Measurements from ENCODE around the gene CDCP1.
A peak's percentile ranks its signal among the peaks of the same experiment; 100 is the strongest.

CDCP1 gene

DNA sequence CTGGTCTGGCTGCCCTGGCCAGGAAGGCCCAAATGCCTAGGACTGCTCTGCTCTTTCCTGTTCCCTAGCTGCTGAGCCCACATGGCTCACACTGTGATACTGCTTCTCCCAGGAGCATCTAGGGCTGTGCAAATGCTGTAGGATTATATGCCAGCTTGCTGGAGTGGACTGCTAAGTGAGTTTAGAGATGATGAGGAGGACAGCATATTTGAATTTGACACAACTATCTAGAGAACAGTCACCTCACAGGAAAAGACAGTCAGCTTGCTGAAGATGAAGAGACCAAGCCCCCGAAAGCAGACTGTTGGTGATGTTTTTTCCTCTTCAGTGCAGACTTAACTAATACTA lies 80.8 kb downstream of the CDCP1 start:
- Histone ChIP-seq H3K36me3 (ENCODE audit: low read depth) (no peaks in the 10 kb centered on the region), H3K4me1 (ENCODE audit: insufficient read depth, poor library complexity, severe bottlenecking) (peaks cover 14% of the 10 kb centered on the region), H3K27me3 (ENCODE audit: insufficient read depth, poor library complexity, severe bottlenecking) (no peaks in the 10 kb centered on the region), H3K4me3 (ENCODE audit: severe bottlenecking) (no peak overlapping the region), H3K27ac (ENCODE audit: poor library complexity, severe bottlenecking) (peak overlapping the region; percentile 47), H3K9me3 (ENCODE audit: severe bottlenecking) (no peaks in the 10 kb centered on the region)
- DNase-seq (ENCODE audit: low spot score): no peak
- TF ChIP-seq, protein P1, sequence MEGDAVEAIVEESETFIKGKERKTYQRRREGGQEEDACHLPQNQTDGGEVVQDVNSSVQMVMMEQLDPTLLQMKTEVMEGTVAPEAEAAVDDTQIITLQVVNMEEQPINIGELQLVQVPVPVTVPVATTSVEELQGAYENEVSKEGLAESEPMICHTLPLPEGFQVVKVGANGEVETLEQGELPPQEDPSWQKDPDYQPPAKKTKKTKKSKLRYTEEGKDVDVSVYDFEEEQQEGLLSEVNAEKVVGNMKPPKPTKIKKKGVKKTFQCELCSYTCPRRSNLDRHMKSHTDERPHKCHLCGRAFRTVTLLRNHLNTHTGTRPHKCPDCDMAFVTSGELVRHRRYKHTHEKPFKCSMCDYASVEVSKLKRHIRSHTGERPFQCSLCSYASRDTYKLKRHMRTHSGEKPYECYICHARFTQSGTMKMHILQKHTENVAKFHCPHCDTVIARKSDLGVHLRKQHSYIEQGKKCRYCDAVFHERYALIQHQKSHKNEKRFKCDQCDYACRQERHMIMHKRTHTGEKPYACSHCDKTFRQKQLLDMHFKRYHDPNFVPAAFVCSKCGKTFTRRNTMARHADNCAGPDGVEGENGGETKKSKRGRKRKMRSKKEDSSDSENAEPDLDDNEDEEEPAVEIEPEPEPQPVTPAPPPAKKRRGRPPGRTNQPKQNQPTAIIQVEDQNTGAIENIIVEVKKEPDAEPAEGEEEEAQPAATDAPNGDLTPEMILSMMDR (IDR thresholded peaks at IDR 0.05; ENCODE audit: poor library complexity, severe bottlenecking): no peak
- ATAC-seq (ENCODE audit: low read depth): no peak

- DNase-seq (ENCODE audit: low spot score) (no peak), ATAC-seq (ENCODE audit: low read depth) (peak; percentile 81)
- peaks cover 14% of the 10 kb centered on the region for H3K4me1 ChIP-seq (ENCODE audit: insufficient read depth, poor library complexity, severe bottlenecking)
- peak overlapping the region; percentile 47 for H3K27ac ChIP-seq (ENCODE audit: poor library complexity, severe bottlenecking)
- H3K4me3 ChIP-seq (ENCODE audit: severe bottlenecking): no peak overlapping the region
- H3K27me3 ChIP-seq (ENCODE audit: insufficient read depth, poor library complexity, severe bottlenecking): no peaks in the 10 kb centered on the region
- TF ChIP-seq, protein P1 (IDR thresholded peaks at IDR 0.05; ENCODE audit: poor library complexity, severe bottlenecking): no peak
- H3K36me3 ChIP-seq (ENCODE audit: low read depth): no peaks in the 10 kb centered on the region
- H3K9me3 ChIP-seq (ENCODE audit: severe bottlenecking): no peaks in the 10 kb centered on the region
Measured at GRCh38 chr3:45064512-45065372, 81.4 kb downstream of the CDCP1 start.

DNA sequence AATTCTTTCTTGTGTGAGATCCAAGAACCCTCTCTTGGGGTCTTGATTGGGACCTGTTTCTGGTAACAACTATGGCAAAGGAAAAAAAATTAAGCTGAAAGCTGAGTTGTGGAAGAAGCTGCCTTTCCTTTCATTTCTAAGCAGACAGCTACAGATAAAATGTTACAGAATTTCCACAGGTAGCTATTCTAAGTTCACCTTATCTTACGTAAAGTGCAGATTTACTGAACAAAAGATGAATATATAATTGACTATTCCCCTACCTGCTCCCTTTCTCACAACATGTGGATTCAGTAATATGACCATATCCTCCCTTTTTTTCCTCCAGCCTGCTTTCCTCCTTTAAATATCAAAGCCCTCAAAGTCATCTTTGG lies 83.5 kb downstream of the CDCP1 start:
- no peak overlapping the region for H3K27ac ChIP-seq (ENCODE audit: poor library complexity, severe bottlenecking)
- H3K27me3 ChIP-seq (ENCODE audit: insufficient read depth, poor library complexity, severe bottlenecking): no peaks in the 10 kb centered on the region
- TF ChIP-seq, protein P1 (IDR thresholded peaks at IDR 0.05; ENCODE audit: poor library complexity, severe bottlenecking): no peak
- H3K36me3 ChIP-seq (ENCODE audit: low read depth): no peaks in the 10 kb centered on the region
- ATAC-seq (ENCODE audit: low read depth) (no peak), DNase-seq (ENCODE audit: low spot score) (no peak)
- peaks cover 18% of the 10 kb centered on the region for H3K4me1 ChIP-seq (ENCODE audit: insufficient read depth, poor library complexity, severe bottlenecking)
- H3K9me3 ChIP-seq (ENCODE audit: severe bottlenecking): no peaks in the 10 kb centered on the region
- H3K4me3 ChIP-seq (ENCODE audit: severe bottlenecking): no peak overlapping the region

DNA sequence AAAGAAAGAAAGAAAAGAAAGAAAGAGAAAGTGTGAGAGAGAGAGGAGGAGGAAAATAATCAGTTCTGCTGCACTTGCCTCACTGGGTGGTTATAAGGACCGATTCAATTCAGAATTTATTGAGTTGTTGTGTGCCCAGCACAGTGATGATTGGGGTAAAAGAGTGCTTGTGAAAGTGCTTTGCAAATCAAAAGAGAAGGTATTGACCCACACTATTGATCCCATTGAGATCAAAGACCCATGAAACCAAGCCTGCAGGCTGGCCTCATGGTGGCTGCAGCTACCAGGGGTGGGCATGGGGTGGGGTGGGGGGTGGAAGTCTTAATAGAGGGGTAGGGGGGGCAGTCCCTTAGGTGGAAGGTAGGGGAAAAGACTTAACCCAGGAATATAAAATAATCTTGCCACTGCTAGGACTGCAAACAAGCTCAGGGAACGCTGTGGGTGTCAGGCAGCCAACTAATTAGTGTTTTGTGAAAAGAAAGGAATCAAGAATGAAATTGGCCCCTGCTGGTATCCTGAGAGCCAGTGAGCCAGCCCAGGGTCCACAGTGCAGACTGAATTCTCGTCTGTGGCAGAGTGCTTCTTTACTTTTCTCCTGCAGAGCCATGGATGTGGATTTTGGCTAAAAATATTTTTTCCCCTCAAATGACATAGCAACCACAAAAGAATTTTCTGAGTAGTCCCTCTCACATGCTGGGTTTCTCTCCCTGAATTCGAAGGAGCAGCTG lies 85.8 kb downstream of the CDCP1 start:
- Histone ChIP-seq H3K9me3 (ENCODE audit: severe bottlenecking) (no peaks in the 10 kb centered on the region), H3K27ac (ENCODE audit: poor library complexity, severe bottlenecking) (no peak overlapping the region), H3K4me3 (ENCODE audit: severe bottlenecking) (no peak overlapping the region), H3K27me3 (ENCODE audit: insufficient read depth, poor library complexity, severe bottlenecking) (no peaks in the 10 kb centered on the region), H3K4me1 (ENCODE audit: insufficient read depth, poor library complexity, severe bottlenecking) (peaks cover 38% of the 10 kb centered on the region), H3K36me3 (ENCODE audit: low read depth) (no peaks in the 10 kb centered on the region)
- TF ChIP-seq, protein P1 (IDR thresholded peaks at IDR 0.05; ENCODE audit: poor library complexity, severe bottlenecking): no peak
- DNase-seq (ENCODE audit: low spot score) (no peak), ATAC-seq (ENCODE audit: low read depth) (no peak)

Measured in RWPE2 (cell line).